ENCODE data around the gene COMMD6. TPM values are rescaled to one million over a fixed set of nuclear protein-coding genes. Genes with fewer than 3 reads are reported as not detected.

Gene COMMD6
- total RNA-seq, 1 experiment from 2014 or later, result 131 TPM

- H2BK120ac ChIP-seq (ENCODE audit: low read depth, low read length, poor library complexity, severe bottlenecking), result no peak overlapping the region
- no peaks in the 10 kb centered on the region for H3K27me3 ChIP-seq (ENCODE audit: insufficient read depth, low read length)
- no peak overlapping the region for H3K4me2 ChIP-seq (ENCODE audit: insufficient read depth, insufficient read length, low read length)
- H3K79me1 ChIP-seq (ENCODE audit: insufficient read depth, low read depth, low read length, poor library complexity, severe bottlenecking), result no peaks in the 10 kb centered on the region
- H4K20me1 ChIP-seq (ENCODE audit: control insufficient read depth, insufficient read depth, insufficient read length), result no peaks in the 10 kb centered on the region
- no peak overlapping the region for H2BK15ac ChIP-seq (ENCODE audit: low read depth, low read length)
- no peak overlapping the region for H3K18ac ChIP-seq (ENCODE audit: insufficient read length, low read depth, low read length)
- H2BK5ac ChIP-seq (ENCODE audit: insufficient read length, low read length), result no peak overlapping the region
- 0 out of 2 replicates have a peak, but pooled peaks cover 2% of the 10 kb centered on the region for H3K79me2 ChIP-seq (ENCODE audit: insufficient read depth, low read length)
- H3K23me2 ChIP-seq (ENCODE audit: insufficient read length, low read depth, low read length, poor library complexity, severe bottlenecking), result peaks cover 5% of the 10 kb centered on the region
- no peaks in the 10 kb centered on the region for H3K9me3 ChIP-seq (ENCODE audit: control insufficient read depth, low read depth, low read length)
- H3K56ac ChIP-seq (ENCODE audit: insufficient read length, low read depth, low read length), result no peak overlapping the region
- no peak for DNase-seq
- peaks cover 5 to 10% of the 10 kb centered on the region in 2 experiments for H3K4me1 Mint-ChIP-seq
- H3K23ac ChIP-seq (ENCODE audit: insufficient read length, low read depth, low read length), result no peak overlapping the region
- H3K14ac ChIP-seq (ENCODE audit: insufficient read depth, low read length), result no peak overlapping the region
- H2AFZ ChIP-seq (ENCODE audit: low read length), result no peak overlapping the region
- TF ChIP-seq CTCF (conservative IDR thresholded peaks at IDR 0.05), result no peak
- no peak overlapping the region for H3T11ph ChIP-seq (ENCODE audit: low read length)
- no peak overlapping the region for H2BK20ac ChIP-seq (ENCODE audit: low read depth, low read length, poor library complexity, severe bottlenecking)
- H3K27ac Mint-ChIP-seq, result no peak overlapping the region
- H3K4me1 ChIP-seq (ENCODE audit: insufficient read depth, low read length), result no peaks in the 10 kb centered on the region
- H3K36me3 Mint-ChIP-seq (ENCODE audit: insufficient read depth in 1 of 3, low read depth in 3 of 3), result peaks cover 4 to 17% (median 10%) of the 10 kb centered on the region in 3 experiments; a peak in 6 of 7 replicates
- H3K9ac ChIP-seq (ENCODE audit: extremely low read depth, insufficient read length, low read length), result no peak overlapping the region
- H2BK12ac ChIP-seq (ENCODE audit: insufficient read length, low read depth, low read length), result no peak overlapping the region
- H3K9me3 Mint-ChIP-seq, result no peaks in the 10 kb centered on the region
- H3K4ac ChIP-seq (ENCODE audit: low read depth, low read length), result no peak overlapping the region
- WGBS (ENCODE audit: extremely low coverage, insufficient read length, low lambda C conversion rate), result no CpG with 5 or more reads among the region's 1 CpG
- no peak overlapping the region for H4K8ac ChIP-seq (replicated peaks; ENCODE audit: insufficient read length, low read depth, low read length)
- no peaks in the 10 kb centered on the region for H3K27me3 Mint-ChIP-seq (ENCODE audit: low read depth)
- H2AK5ac ChIP-seq (ENCODE audit: insufficient read length, low read length), result no peak overlapping the region
- no peak overlapping the region for H4K5ac ChIP-seq (ENCODE audit: insufficient read length, low read depth, low read length)
- H3K27ac ChIP-seq (ENCODE audit: insufficient read length, low read depth, low read length), result no peak overlapping the region
- H3K4me3 Mint-ChIP-seq, result no peak overlapping the region
- H4K91ac ChIP-seq (ENCODE audit: insufficient read length, low read depth, low read length), result no peak overlapping the region
These were observed 16.8 kb upstream of the COMMD6 start for GRCh38 chr13:75554464-75554863.

Data from H9 (cell line).